GM21786 (cell line): Measurements from ENCODE around the gene DNAJA1.
"Not testable (repeated sequence)": the region's sequence is repeated elsewhere in the genome, so short reads cannot be mapped to it uniquely, and the experiment has no call there.

ENCODE experiments used
- ATAC-seq: cut with Tn5 transposase; IDR thresholded peaks from one replicate; pipeline ENCODE4 v1.9.1; 2021; ENCODE audit not compliant: unreplicated experiment

The DNAJA1 gene

GRCh38 chr9:33080534-33080933 lies 55.5 kb downstream of the DNAJA1 start:
- no peak for ATAC-seq

DNA sequence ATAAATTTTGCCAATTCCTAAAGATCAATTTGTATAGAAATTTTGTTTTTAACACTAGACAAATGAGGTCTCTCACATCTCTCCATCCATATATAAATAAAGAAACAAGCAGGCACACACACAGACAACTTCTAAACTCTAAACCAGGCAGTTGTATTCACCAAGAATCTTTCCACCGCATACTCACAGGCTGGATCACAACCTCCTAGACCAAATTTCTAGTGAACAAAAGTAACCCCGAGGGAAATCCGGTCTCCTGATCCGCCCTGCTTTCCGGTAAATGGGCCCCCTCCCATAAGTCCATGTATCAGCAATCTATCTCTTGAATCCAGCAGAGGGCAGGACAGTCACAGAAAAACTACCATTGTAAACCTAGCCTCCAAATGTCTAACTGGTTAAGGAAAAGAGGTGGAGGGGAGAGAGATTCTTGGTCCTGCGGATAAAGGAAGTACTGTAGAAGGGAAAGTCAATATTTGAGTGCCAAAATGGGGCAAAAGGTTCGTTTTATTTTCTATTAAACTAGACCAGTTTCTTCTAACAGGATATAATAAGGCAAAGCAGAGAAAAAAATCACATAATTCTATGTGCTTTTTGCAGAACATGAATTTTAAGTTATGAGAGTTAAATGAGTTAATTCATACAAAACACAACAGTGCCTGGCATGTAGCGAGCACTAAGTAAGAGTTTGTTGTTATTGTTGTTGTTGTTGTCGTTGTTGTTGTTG lies 56.2 kb downstream of the DNAJA1 start:
- ATAC-seq: peak; percentile 44

- ATAC-seq: no peak
Measured at GRCh38 chr9:33082128-33082527, 57.1 kb downstream of the DNAJA1 start.

DNA sequence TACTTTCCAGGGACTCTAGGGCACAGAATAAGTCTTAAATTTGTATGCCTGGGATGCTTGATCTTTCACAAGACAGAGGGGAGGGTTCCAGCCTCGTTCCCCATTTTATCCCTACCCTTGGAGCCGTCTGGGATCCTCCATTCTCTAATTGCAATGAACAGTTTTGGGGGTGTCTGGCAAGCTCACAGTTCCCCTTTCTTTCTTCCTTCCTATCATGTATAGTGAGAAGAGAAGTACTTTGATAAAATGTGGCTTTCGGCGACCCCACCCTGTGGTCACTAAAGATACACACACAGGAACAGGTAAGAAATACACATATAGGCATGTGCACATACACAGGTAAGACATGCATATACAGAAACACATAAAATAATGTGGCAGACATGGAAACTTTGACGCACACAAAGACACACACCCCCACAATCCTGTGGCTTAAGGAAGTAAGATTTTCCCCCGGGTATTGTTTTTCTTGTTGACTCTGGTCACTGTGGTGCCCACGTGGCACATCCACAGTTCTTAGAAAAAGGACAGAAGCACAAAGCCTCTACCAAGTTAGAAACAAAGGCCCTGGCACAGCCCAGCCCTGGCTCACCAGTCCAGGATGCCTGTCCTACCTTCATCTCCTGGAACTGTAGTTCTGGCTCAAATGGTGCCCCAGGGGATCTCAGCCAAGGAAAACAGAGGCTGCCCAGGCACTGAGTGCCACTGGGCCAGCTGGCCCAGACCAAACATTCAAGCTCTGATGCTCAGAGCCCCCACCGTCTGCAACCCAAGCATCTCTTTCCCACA lies 57.7 kb downstream of the DNAJA1 start:
- no peak for ATAC-seq

DNA sequence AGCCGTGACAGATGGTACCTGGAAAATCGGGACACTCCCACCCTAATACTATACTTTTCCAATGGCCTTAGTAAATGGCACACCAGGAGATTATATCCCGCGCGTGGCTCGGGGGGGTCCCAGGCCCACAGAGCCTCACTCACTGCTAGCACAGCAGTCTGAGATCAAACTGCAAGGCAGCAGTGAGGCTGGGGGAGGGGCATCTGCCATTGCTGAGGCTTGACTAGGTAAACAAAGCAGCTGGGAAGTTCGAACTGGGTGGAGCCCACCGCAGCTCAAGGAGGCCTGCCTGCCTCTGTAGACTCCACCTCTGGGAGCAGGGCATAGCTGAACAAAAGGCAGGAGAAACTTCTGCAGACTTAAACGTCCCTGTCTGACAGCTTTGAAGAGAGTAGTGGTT lies 60.6 kb downstream of the DNAJA1 start:
- not testable (repeated sequence) for ATAC-seq
